Ammon's horn (tissue), 1 donor: Measurements from ENCODE around the gene EML2.

Source experiments
- DNase-seq: peaks from one replicate; pipeline ENCODE4 v3.0.0-alpha.2; 2016; ENCODE audit warnings: low spot score

Gene EML2

DNA sequence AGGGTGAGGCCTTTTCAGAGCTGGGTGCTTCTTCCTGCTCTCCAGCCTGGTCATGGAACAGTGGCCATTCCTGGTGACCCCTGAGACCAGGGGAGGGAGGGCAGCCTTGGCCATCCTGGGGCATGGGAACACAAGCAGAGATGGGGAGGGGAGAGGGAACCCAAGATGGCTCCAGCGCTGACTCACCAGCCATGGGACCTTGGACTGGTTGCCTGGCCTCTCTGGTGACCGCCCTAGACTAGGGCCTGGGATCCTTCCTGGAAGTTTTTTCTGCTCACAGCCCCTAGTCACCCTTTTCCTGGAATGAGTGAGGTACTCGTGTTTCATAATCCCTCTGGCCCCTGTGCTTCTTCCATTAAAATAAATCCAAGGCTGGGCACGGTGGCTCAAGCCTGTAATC lies 51.3 kb downstream of the EML2 start:
- no peak for DNase-seq

DNA sequence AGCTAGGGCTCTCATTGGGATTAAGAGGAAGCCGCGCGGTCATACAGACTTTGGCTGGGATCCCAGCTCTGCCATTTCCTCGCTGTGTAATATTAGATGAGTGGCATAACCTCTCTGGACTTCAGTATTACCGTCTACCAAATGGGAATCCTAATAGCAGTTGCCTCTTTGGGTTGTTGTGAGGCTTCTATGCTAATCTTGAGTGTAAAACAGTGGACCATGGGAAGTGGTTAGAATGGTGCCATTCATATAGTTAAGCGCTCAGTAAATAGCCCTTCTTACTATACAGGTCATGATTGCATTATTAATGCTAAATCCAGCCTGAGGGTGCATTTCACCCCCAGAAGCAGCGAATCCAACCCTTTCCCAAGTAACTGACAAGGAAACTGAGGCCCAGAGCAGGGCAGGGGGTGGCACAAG lies 54.0 kb downstream of the EML2 start:
- DNase-seq: no peak

DNA sequence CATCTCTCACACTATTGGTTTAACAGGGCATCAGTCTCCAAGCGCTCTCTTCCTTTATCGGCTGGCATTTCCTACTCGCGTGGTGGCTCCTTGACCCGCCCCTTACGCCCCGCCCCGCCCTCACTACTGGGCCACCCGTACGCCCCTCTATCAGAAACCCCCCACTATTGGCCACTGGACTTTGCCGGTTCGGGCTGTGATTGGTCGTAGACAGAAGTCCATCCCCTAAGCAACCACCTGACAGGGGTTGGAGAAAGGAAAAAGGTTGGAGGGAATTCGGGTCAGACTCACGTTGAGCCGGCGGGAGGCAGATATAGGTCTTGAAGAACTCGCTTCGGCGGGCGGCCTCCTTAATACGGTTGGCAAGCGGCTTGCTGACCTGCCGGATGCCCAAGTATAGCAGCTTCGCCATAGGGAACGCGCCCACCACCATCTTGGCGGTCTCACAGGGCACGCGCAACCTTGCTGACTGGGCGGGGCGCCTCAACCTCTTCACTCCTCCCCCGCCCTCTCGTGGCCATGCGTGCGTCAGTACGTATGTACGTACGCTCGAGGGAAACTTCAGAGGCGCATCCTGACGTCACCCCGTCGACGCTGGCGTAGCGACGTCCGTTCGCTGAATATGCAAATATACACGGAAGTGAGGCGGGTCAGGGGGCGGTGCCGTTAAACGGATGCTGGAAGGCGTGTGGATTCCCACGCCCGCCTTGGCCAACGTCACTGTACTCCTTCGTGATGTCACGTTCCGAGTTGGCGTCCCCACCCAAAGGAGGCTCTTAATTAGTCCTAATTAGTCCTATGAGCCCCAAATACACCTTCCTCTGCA lies 54.7 kb downstream of the EML2 start, which contains the start of gene OPA3:
OPA3 (minus strand) TSS at position 471 of the 826 bp plus-strand sequence; CDS start at position 433, 38 bp downstream.
- DNase-seq: peak; percentile 100

DNA sequence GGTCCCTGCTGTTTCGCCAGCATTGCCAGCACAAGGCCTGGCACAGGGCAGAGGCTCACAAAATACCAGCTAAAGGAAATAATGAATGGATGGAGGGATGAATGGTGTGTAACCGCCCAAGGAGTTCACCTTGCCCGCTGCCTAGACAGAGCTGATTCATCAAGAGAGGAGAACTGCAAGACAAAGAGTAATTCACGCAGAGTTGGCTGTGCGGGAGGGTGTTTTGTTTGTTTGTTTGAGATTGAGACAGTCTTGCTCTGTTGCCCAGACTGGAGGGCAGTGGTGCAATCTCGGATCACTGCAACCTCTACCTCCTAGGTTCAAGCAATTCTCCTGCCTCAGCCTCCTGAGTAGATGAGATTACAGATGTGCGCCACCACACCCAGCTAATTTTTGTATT lies 57.6 kb downstream of the EML2 start:
- no peak for DNase-seq

DNA sequence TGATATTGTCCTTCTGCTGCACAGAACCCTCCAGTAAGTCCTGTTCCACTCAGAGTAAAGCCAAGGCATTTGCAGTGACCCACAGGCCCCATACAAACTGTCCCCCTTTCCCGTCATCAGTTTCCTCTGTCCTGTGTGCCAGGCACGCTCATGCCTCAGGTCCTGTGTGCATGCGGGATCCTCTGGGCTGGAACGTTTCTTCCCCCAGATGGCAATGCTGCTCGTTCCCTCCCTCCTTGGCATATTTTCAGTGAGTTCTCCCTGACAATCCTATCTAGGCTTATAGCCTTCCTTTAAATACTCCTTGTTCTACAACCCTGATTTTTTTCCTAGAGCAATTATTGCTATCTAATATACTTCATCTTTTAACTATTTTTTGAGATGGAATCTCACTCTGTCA lies 60.3 kb downstream of the EML2 start:
- peak; percentile 28 for DNase-seq

DNA sequence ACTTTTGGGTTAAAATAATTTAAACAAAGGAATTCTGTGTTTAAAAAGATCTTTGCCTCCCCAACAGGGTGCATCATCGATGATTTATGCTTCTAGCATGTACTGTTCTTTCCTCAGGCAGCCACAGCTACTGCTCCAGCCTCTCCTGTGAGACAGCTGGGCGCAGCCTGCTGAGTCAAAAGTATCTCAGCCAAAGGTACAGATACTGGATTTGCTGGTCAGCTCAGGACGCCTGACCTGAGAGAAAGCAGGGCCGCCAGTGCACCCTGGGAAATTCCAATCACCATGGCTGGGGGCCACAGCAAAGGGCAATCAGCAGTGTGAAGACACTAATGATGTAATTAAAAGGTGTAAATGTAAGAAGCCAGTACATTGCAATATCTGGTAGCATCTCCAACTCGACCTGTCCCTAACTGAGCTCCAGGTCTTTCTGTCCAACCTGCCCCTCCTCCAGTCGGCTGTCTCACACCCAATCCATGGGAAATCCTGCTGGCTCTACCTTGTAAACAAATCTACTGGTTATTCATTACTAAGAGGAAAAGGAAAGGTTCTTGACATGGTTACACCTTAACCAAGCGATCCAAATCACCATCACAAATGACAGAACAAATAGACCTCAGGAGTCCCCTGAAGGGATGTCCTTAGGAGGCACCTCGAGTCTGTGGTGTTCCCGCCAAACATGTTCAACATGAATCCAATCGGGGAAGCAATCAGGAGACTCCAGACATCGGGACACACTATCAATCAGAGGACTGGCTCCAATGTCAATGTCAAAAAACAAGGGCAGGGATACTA lies 61.9 kb downstream of the EML2 start:
- peak; percentile 17 for DNase-seq

DNA sequence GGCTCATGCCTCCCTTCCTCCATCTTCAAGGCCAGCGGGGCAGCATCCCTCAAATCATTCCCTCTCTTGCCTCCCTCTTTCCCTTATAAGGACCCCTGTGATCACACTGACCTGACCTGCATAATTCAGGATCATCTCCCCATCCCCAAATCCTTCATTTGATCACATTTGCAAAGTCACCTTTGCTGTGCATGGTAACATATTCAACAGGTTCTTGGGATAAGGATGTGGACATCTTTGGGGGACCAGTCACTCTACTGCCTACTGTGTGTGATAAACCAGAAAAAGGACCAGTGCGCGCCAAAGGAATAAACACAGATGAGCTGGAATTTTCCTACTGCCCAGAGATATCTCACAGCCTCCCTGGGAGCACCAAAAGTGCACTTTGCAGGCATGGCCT lies 62.5 kb downstream of the EML2 start:
- no peak for DNase-seq

DNA sequence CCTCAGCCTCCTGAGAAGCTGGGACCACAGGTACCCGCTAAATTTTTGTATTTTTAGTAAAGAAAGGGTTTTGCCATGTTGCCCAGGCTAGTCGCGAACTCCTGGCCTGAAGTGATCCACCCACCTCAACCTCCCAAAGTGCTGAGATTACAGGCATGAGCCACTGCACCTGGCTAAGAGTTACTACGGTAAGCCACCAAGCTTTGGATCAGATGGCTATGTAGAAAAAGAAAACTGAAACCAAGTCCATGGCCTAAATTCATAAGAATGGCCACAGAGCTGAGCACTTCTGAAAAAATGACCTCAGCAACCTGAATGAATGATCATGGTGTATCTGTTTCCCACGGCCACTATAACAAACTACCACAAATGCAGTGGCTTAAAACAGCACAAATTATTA lies 64.0 kb downstream of the EML2 start:
- no peak for DNase-seq

DNA sequence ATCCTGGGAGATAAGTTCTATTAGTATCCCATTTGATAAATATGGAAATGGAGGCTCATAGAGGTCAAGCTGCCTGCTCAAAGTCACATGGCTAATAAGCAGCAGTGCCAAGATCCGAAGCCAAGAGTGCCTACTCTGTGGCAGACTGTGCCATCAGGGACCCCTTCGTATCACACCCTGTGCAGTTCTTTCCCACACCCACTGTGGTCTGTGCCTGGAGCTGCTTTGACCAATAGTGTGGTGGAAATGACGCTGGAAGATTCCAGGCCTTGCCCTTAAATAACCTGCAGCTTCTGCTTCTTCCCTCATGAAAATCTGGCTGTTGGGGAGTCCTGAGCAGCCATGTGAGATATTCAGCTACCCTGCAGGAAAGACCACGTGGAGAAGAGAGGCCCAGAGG lies 64.7 kb downstream of the EML2 start:
- DNase-seq: no peak

DNA sequence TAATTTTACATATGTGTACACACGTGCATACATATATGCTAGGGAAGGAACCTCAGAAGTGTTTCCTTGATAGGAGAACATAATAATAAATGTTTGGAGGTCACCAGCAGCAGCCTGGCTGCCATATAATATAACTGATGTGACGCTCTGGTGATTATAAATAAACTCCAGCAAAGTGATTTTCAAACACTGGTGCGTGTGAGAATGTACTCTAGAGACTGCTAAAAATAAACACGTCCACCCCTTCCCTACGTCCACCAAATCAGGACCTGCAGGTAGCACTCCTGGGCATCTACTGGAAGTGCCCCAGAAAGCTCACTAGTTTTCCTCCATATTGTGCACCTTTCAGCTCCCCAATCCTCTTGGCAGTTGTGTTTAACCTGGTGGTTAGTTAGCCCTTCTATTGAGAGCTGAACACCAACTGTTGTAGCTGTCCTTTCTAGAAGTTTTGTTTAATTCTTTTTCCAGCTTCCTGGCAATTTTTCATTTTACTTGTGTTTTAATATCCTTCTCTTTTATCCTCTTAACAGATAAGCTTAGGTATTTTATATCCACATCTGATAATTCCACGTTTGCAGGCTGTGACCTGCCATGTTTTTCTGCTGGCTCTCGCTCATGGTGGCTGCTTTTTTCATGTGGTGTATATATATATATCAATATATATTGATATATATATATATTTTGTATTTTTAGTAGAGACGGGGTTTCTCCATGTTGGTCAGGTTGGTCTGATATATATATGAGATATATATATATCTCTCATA lies 67.6 kb downstream of the EML2 start:
- no peak for DNase-seq

DNA sequence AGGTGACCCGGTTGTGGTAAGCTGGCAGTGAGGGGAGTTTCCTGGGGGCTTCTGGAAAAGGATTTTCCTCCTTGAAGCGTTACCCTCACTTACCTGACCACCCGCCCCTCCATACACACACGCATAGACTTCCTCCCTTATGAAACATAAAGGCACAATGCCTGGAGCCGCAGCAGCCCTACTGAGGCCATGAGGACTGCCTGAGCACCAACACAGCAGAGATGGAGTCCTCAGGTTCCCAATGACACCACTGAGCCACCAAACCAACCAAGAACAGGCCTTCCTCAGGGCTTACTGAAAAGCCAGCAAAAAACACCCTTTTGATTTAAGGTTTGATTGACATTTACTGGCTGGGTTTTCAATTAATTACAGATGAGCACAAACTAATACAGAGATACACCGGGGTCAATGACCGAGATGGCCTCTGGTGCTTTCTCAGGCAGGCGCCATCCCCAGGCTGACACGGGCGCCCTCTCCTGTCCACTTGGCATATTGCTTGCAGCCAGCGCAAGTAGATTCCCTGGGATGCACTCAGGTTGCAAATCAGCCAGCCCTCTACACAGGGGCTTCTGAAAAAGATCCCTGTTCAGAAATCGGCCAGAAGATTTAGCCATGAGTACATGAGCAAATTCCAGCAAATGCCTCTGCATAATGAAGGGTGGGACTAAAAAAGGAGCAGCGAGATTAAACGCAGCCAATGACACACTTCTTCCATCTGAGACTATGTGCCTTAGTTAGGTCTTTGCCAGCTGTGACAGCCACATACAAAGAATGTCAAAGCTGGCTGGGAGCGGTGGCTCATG lies 69.4 kb downstream of the EML2 start:
- DNase-seq: peak; percentile 44

DNA sequence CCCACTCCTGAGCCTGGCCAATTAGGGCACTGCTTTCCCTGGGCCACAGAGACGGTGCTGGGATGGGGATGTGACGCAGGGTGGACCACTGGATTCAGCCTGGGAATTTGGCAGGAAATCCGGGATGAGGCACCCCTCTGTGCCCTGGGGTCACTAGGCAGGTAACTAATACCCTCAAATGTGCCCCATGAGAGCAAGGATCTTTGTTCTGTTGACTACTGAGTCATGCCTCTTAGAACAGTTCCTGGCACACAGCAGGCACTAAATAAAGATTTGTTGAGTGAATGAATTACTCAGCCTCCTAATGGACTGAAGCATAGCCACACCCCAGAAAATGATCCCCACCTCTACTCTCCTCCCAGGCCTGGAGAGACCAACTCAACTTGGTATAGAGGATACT lies 70.5 kb downstream of the EML2 start:
- DNase-seq: no peak

DNA sequence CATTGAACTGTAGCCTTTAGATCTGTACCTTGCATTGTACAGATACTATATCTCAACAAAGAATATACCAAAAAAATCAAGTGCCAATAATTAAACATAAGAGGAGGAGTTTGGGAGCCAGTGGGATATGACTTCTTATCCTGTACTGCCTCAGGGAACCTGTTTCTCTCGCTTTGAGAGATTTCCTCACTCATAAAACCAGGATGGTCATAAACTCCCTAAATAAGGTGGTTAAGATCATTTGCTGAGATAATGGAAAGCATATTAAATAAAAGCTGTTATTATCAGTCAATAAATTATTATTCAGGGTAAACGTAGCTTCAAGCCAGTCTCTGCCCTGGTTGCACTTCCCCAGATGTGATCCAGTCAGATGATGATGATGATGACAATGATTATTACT lies 71.6 kb downstream of the EML2 start:
- DNase-seq: no peak

DNA sequence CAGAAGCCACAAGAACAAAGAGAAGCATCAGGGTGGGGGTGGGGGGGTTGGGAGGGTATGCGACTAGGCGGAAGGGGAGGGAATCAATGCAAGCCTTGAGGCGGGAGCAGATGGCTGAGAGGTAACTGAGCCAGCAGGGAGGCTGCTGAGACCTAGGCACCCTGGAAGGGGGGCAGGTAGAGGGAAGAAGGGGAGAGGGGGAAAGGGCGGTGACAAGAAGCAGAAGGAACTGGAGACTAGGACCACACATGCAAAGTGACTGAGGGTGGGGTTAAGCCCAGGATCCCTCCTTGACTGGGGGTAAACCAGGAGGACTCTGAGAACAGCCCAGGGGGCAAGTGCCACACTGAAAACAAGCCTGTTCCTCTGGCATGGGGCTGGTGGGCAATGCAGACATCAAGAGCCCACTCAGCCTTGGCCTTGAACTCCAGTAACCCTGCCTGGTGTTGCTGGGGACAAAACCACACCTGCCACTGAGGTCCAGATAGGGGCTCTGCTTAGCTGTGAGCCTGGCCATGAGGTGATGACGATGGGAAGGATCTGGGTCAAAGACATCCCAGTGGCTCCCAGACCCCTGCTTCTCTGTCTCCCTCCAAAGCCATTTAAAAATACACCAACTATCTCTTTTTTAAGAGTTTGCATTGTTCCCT lies 74.9 kb downstream of the EML2 start:
- no peak for DNase-seq

DNA sequence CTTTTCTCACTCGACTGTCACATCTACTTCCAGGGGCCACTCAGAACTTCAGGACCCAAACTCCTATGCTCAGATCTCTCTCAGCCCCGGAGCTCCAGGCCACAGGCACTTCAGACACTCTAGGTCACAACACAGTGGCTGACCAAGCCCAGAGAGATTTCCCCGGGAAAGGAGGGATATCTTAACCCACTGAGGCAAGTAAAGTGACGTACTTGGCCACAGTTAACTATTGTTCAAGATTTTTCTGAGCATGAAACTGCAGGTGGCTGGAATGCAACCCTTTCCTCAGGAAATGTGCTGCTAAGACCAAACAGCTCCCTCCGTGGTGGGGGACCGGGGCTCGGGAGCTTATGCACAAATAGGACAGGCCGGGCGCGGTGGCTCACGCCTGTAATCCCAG lies 78.5 kb downstream of the EML2 start:
- no peak for DNase-seq

DNA sequence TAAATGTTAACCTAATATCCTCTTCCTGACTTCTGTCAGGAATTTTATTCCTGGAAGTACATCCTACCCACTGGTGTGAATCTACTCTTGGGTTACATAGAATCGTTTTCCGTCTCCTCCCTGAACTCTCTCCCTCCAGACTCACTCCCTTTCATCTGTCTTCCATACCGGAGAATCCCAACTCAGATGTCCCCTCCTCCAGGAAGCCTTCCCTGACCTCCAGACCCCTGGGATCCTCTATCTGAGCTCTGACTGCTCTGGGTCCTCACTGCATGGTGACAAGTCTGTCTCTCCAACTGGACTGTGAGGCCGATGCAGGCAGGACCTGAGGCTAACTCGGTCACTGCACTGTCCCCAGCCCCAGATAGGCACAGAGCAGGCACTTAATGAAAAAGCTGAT lies 79.2 kb downstream of the EML2 start:
- no peak for DNase-seq
